ENCODE data around the gene FDX2. TPM values are rescaled to one million over a fixed set of nuclear protein-coding genes. Genes with fewer than 3 reads are reported as not detected.
A peak's percentile ranks its signal among the peaks of the same experiment; 100 is the strongest.
"Not testable (repeated sequence)": the region's sequence is repeated elsewhere in the genome, so short reads cannot be mapped to it uniquely, and the experiment has no call there.

Gene FDX2
- total RNA-seq (2014; rRNA removed; shearing (Covaris generic)): 50.2 and 50.9 TPM in 2 replicates

DNA sequence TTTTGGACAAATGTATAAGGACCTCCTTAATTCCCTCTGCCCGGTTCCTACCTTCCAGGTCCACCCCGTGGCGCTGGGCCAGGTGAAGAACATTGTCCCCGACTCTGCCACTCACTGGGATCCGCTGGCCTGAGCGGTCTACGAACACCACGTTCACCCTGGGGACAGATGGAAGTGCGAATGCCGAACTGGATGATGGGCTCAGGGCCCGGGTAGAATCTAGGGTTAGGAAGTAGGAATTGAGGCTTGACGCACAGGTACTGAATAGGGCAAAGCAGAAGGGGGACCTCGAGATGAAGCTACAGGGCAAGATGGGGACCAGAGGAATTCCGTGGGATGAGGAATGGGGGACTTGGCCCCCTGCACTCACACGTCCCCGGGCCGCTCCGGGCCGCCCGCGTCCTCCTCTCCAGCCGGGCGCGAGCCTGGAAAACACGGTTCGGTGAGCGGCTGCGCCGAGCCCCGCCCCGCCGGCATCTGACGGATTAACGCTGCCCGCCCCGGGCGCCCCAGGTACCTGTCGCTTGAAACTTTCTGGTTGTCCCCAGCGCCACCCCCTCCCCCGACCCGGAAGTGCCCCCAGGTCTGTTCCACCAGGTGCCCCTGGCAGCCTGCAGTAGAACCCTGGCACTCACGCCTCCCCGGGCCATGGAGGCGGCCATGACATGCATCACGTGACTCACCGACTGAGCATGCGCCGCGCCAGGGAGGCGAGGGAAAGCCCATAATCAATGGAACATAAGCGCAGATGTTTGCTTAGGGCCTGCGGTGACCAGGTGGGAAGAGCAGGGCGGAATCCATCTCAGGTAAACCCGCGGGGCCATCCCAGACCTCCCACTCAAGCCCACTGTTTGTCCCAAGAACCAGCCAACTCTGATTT is at the start of gene FDX2:
Gene FDX2 (minus strand): TSS at position 681 of the 880 bp plus-strand sequence. CDS start 19 bp downstream, at position 662.
- DNase-seq (ENCODE audit: low spot score): peak; percentile 82

DNA sequence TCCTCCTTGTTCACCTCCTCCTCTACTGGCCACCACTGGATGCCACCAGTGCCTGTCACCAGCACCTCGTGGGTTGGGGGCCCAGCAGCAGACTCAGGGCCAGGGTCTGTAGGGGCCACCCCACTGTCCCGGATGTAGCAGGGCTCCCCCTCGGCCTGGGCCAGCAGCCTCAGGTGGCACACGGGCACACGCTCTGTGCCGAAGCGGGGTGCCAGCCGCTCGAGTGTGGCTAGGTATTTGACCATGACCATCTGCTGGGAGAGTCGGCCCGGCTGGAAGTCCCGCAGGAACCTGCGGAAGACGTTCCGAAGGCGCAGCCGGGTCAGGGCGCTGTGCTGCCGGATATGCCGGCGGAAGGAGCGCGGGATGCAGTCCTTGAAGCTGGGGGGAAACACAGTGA is 49.7 kb upstream of the FDX2 start:
- DNase-seq (ENCODE audit: low spot score): no peak

DNA sequence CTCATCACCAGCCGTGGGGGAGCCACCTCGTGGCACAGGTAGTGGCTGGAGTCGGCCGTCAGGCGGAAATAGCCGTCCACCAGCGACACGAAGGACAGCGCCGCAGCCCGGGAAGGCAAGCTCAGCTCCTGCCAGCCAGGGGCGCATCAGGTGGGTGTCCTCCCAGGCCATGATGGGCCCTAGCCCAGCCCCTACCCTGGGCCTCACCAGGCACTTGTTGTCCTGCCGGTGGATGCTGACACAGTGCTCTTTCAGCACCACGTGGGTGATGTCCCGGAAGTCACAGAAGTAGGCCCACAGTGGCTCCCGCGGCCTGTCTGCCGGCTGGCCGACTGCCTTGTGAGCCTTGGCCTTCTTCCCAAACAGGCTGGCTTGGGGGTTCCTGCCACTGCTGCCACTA is 48.8 kb upstream of the FDX2 start:
- no peak for DNase-seq (ENCODE audit: low spot score)

DNA sequence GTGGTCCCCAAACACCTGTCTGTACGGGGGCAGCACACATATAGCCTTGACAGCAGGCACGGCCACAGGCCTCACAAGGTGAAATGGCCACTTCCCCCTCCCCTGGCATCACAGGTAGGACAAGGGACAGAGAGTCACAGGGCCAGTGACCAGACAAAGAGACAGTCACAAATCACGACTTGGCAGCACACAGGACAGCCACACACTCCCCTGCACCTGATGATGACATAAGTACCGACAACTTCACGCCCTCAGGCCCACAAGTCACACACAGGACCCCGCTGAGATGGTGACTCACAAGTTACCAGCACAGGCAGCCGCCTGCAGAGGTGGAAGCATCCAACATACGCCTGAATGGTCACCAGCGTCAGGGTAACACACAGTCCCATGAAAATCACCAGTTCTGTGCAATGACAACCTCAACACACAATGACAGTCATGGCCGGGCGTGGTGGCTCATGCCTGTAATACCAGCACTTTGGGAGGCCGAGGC is 48.0 kb upstream of the FDX2 start:
- DNase-seq (ENCODE audit: low spot score): no peak

DNA sequence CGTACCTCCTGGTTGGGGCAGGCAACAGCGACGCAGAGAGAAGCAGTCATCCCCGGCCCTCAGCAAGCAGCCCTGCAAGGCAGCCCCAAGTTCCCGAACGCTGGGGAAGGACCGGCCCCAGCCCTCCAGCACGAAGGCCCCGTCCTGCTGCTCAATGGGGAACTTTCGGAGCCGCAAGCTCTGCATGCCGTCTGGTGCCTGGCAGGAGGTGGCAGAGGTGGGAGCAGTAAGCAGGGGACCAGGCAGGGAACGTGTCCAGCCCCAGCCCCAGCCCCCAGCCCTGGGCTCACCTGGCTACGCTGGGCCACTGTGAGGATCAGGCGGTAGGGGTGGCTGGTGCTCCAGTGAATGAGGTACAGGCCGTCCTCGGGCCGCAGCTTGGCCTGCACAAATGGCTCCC is 46.4 kb upstream of the FDX2 start:
- DNase-seq (ENCODE audit: low spot score): no peak

DNA sequence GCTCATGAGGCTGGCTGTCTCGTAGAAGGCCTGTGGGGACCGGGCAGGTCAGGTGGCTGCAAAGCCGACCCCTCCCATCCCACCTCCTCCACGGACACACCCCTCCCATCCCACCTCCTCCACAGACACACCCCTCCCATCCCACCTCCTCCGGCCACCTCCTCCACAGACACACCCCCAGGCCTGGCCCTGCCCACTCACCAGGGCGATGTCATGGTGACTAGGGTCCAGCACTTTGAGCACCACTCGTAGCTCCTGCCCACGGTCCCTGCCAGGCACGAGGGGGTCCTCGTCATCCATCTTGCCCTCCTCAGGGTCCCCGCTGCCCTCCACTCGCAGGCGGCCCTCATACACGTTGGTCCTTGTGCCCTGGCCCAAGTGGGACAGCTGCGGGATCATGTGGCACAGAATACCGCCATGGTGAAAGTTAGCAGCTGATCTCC is 45.8 kb upstream of the FDX2 start:
- DNase-seq (ENCODE audit: low spot score): no peak

DNA sequence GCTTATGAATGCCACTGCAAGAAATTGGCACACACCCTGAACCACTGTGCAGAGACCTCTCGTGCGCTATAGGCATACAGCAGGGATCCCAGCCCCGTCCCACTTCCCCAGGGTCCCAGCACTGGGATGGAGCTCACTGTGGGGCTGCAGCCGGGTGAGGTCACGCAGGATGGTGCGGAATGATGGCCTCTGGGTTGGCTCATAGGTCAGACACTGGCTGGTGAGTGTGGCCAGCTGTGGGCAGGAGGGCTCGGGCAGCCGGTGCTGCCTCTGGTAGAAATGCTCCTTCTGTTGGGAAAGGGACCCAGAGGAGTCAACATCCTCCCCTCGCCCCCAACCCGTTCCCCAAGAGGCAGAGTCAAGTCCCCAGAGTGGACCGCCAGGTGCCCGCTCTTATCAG is 40.6 kb upstream of the FDX2 start:
- no peak for DNase-seq (ENCODE audit: low spot score)

DNA sequence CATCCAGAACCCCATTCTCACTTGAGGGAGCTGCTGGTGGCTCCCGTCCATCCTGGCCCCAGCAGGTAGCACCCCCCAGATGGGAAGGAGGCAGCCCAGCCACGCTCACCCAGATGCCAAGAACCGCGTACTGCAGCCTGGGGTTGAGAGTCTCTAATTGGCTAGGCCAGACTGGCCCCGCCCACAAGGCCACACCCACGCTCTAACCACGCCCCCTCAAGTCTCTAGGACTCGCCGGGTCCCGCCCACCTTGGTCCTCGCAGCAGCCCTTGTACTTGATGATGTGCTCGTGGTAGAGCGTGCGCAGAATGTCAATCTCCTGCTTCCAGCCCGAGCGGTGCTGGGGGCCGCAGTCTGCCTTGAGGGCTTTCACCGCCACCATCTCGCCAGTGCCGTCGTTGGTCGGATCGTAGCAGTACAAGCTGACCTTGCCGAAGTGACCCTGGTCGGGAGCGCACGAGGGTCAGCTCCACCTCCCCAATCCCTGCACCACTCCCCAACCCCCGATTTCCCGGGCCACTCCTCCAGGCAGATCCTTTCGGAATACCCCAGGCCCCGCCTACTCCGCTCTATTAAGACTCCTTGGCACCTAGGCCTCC is 38.1 kb upstream of the FDX2 start:
- DNase-seq (ENCODE audit: low spot score): peak; percentile 4

DNA sequence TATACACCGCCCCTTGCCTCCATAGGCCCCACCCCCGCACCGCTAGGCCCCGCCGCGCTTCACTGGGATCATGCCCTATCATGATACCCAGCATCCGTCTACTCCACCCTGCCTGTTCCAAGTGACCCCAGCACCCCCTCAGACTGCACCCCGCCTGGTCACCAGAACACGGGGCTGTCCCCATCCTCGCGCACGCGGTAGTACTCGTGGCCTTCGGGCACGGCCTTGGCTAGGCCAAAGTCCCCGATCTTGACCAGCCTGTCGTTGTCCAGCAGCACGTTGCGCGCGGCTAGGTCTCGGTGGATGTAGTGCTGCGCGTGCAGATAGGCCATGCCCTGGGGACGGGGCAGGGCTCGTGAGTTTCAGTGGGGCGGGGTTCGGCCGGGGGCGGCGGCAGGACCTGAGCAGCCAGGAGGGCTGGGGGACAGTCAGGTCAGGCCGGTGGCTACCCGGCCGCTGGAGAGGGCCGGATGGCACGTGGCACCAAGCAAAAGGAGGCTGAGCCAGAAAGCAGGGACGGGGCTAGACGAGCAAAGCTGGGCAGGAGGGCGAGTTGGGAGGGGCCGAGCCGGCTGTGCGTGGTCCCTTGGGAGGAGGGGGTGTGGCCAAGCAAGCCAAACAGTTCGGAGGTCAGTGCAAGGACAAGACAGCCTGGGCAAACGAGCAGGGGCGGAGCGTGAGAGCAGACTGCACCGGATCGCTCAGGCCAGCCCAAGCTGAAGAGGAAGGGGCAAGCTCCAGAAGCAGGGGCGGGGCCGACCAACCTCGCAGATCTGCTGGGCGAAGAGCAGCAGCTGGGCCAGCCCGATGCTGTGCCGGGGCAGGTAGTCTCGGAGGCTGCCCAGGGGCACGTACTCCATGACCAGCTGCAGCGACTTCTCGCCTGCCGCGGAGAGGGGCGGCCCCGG is 37.2 kb upstream of the FDX2 start:
- DNase-seq (ENCODE audit: low spot score): no peak

DNA sequence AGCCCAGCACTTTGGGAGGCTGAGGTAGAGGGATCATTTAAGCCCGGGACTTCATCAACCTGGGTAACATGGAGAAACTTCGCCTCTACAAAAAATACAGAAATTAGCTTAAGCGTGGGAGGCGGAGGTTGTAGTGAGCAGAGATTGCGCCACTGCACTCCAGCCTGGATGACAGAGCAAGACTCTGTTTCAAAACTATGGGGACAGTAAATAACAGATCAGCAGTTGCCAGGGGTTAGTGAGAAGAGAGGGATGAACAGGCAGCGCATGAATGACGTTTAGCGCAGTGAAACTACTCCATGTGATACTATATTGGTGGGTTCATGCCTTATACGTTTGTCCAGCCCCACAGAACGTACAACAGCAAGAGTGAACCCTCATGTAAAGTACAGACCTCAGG is 30.7 kb upstream of the FDX2 start:
- DNase-seq (ENCODE audit: low spot score): no peak

DNA sequence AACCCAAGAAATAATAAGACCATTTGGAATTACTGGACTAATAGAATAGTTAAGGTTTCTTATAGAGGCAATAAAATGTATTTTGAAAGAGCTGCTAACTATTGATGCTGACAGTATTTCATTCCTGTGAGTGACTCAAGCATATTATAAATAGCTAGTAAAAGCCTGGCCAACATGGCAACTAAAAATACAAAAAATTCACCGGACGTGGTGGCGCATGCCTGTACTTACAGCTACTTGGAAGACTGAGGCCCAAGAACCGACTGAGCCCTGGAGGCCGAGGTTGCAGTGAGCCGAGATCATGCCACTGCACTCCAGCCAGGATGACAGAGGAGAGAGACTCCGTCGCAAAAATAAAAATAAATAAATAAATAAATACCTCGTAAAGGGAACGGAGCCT is 29.0 kb upstream of the FDX2 start:
- no peak for DNase-seq (ENCODE audit: low spot score)

DNA sequence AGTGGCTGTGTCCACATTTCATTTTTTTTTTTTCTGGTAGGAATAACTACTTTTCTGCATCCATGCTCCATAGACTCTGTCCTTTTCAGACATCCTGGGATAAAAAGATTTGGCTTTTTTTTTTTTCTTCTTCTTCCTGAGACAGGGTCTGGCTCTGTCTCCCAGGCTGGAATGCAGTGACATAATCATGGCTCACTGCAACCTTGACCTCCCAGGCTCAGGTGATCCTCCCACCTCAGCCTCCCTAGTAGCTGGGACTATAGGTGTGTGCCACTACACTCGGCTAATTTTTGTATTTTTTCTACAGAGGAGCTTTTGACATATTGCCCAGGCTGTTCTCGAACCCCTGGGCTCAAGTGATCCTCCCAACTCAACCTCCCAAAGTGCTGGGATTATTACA is 27.7 kb upstream of the FDX2 start:
- no peak for DNase-seq (ENCODE audit: low spot score)

DNA sequence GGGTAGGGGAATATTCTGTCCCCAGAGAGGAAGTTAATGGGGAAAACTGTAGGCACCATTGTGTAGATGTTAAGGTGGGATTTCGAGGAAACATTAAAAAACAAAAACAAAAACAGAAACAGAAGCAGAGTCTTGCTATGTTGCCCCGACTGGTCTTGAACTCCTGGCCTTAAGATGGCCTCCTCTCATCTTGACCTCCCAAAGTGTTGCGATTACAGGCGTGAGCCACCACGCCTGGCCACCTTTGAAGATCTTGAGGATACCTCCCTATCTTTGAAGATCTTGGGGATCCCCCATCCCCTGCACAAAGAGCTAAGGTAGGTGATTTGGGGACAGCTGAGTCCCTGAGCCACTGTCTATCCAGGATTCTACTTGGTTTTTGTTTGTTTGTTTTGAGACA is 24.2 kb upstream of the FDX2 start:
- DNase-seq (ENCODE audit: low spot score): no peak

DNA sequence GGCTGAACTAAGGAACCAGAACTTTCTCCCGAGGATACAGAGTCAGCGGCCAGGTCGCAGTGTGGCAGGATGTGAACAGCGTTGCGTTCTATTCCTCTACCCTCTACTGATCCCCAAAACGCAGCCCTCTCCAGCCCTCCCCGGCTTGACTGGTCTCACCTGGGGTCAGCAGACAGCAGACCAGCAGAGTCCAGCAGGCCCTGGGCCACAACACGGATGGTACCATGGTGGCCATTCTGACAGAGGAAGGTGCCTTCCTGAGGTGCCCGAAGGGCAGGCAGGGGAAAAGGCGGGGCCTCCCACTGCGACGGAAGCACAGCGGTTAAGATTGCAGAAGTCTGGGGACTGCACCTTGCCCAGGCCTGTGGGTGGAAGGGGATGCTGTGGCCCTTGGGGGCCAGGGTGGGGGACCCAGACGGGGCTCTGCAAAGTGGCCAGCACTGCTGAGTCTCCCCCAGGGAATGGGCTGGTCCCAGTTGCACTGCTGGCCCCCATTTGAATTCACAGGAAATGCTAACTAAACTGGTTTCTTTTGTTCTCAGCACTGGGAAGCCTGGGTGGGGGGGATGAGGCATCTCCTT is 23.7 kb upstream of the FDX2 start, which contains the start of gene ICAM3:
Gene ICAM3 (minus strand): TSS at position 245 of the 581 bp plus-strand sequence. CDS start 10 bp downstream, at position 235.
- no peak for DNase-seq (ENCODE audit: low spot score)

DNA sequence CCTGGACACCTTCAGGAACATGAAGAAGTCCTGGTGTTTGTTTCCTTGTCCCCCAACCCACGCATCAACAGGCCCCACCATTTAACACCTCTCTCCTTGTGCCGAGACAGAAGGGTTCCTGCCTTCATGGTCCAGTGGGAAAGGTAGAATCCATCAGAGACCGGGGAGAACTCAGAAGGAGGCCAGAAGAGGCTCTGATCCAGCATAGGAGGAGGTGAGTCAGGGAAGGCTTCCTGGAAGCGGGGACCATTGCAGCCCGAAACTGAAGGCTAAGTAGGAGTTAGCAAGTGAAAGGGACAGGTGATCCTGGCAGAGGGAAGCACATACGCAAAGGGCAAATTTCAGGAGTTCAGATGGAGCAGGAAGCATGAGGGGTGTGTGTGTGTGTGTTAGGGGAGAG is 23.1 kb upstream of the FDX2 start:
- DNase-seq (ENCODE audit: low spot score): no peak

DNA sequence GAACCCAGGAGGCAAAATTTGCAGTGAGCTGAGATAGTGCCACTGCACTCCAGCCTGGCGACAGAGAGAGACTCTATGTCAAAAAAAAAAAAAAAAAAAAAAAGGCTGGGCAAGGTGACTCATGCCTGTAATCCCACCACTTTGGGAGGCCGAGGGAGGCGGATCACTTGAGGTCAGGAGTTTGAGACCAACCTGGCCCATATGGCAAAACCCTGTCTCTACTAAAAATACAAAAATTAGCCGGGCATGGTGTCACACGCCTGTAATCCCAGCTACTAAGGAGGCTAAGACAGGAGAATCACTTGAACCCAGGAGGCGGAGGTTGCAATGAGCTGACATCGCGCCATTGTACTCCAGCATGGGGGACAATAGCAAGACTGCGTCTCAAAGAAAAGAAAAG is 20.9 kb upstream of the FDX2 start:
- not testable (repeated sequence) for DNase-seq (ENCODE audit: low spot score)

DNA sequence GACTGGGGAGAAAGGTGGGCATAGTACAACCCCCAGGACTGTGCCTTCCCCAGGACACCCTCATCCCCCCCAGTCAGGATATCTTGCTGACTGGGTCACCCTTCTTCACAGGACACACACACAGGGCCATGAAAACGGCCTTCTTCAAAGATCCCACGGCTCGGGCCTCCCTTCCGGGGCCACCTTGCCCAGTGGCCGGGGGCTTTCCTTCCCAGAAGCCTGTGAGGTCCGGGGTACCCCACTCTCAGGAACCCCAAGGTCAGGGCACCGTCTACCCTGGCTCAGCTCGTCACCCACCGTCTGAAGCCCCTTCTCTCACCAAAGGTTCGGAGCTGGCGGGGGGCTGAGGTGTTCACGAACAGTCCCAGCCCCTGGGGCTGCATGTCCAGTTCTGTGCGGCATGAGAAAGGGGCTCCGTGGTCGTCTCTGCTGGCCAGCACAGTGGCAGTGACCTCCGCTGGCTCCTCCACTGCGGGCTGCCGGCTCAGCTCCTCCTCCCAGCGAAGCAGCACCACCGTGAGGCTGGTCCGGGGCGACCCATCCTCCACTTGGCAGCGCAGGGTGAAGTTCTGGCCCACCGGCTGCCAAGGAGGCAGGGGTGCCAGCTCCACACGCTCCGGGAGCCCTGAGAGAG is 19.7 kb upstream of the FDX2 start:
- DNase-seq (ENCODE audit: low spot score): no peak

DNA sequence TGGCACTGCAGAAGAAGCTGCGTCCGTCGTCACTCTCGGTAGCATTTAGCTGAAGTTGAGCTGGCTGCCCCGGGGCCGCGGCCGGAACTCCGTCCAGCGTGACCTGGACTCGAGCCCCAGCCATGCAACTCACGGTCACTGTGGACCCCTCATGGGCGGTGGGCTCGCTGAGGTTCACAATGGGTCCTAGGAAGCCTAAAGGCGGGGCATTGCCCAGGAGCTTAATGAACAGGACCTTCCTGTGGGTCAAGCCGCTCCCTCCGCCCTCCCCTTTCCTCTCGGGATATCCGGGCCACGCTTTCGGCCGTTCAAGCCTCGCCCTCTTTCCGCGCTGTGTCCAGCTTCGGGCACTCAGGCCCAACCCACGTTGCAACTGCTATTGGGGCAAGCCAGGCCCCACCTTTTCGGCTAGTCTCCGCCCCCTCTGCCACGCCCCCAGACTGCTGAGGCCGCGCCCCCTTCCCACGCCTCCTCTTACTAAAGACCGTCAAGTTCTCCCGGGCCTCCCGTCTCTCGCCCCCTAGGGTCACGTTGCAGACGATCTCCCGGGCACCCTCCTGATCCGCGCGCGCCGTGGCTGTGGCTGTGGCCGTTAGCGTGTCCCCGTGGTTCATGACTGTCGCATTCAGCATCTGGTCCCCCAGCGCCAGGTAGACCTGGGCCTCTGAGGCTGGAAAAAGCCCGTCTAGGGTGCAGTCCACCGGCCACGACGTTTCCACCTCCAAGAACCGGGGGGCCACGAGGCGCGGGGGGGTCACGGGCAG is 19.0 kb upstream of the FDX2 start:
- DNase-seq (ENCODE audit: low spot score): peak; percentile 90

DNA sequence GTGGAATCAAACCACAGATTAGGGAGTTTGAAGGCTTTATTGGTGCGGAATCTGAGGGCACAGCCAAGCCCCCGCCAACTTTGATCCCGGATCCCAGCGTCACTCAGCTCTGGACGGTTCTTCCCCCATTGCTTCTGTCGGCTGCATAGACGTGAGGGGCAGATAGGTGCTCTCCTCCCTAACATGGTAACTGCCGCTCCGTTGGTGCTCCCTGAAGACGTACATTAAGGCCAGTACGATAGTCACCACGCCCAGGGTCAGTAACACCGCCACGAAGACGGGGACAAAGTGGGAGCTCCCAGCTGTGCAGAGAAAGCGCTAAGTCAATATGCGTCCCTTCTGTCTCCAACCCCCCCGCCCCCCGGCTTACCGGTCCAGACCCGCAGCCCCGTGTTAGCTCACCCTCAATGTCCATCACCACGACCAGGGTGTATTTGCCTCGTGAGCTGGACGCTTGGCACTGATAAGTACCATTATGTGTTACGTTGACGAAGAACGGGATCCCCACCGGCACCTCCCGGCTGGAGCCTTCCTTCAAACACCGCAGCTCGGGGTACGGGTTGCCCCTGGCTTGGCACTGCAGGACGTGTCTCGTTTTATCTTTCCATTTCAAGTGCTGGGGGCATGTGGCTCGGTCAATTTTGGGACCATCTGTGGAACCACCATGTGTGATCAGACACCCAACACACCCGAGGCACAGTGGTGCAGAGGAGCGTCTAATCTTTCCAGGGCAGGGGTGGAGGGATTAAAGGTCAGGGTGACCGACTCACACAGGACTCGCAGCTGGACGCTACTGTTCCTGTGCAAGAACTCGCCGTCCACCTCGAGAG is 18.2 kb upstream of the FDX2 start:
- no peak for DNase-seq (ENCODE audit: low spot score)
